K562 (cell line): ENCODE results near the gene ZNF646. TPM values are rescaled to one million over a fixed set of nuclear protein-coding genes. Genes with fewer than 3 reads are reported as not detected.

Experiments used
- AFF4 ChIP-seq: sonication (generic); formaldehyde crosslinking; IDR thresholded peaks from 2 replicates; pipeline ENCODE4 v1.8.0; 2023; ENCODE audit warnings: mild to moderate bottlenecking, missing genetic modification reagents
- ASH1L ChIP-seq: fragments of 450-650 bp; IDR thresholded peaks from 2 replicates; pipeline ENCODE4 v1.6.1; 2018; ENCODE audit warnings: borderline replicate concordance, mild to moderate bottlenecking, low read depth; ENCODE audit not compliant: partially characterized antibody
- ATF1 ChIP-seq, 2 experiments: fragments of 450-650 bp in 1 of 2; IDR thresholded peaks; 2 replicates each; pipeline ENCODE4 v1.6.1; 2016; ENCODE audit warnings: missing compliant biosample characterization in 1 of 2, missing genetic modification characterization in 1 of 2
- BRD9 ChIP-seq: fragments of 450-650 bp; IDR thresholded peaks from 2 replicates; pipeline ENCODE4 v1.6.1; 2018; ENCODE audit warnings: low read depth; ENCODE audit not compliant: partially characterized antibody
- HDAC6 ChIP-seq: IDR thresholded peaks from 2 replicates; pipeline ENCODE4 v1.6.1; 2012; ENCODE audit warnings: low read depth, mild to moderate bottlenecking, control low read depth, inconsistent platforms, low read length, moderate library complexity
- HMBOX1 ChIP-seq: sonication (generic); IDR thresholded peaks from 2 replicates; pipeline ENCODE4 v1.6.1; 2016
- PKNOX1 ChIP-seq: fragments of 450-650 bp; IDR thresholded peaks from 2 replicates; pipeline ENCODE4 v1.6.1; 2016
- POLR2A ChIP-seq: fragments of 450-650 bp; conservative IDR thresholded peaks from 2 replicates; pipeline ENCODE4 v1.6.1; 2016
- PTBP1 ChIP-seq: fragments of 200-400 bp; formaldehyde crosslinking; IDR thresholded peaks from 2 replicates; pipeline ENCODE4 v1.6.1; 2017; ENCODE audit warnings: low read depth, low read length
- RREB1 ChIP-seq: fragments of 250-450 bp; sonication (Bioruptor Pico); IDR thresholded peaks from 2 replicates; pipeline ENCODE4 v1.4.0; 2020
- SREBF2 ChIP-seq: sonication (generic); formaldehyde crosslinking; IDR thresholded peaks from 2 replicates; pipeline ENCODE4 v1.4.0; 2020; ENCODE audit warnings: mild to moderate bottlenecking, missing genetic modification reagents
- XRCC5 ChIP-seq: fragments of 200-400 bp; formaldehyde crosslinking; IDR thresholded peaks from 2 replicates; pipeline ENCODE4 v1.6.1; 2017; ENCODE audit warnings: low read depth, mild to moderate bottlenecking, low read length
- ZFP1 ChIP-seq: fragments of 450-650 bp; formaldehyde crosslinking; IDR thresholded peaks from 2 replicates; pipeline ENCODE4 v1.4.0; 2020; ENCODE audit warnings: mild to moderate bottlenecking, mixed read lengths
- ZNF239 ChIP-seq: fragments of 250-450 bp; sonication (Bioruptor Pico); IDR thresholded peaks from 2 replicates; pipeline ENCODE4 v1.4.0; 2020; ENCODE audit warnings: mild to moderate bottlenecking
- ZNF766 ChIP-seq: fragments of 200-800 bp; sonication (Bioruptor generic); conservative IDR thresholded peaks from 2 replicates; pipeline ENCODE4 v1.6.1; 2016; ENCODE audit warnings: missing genetic modification characterization, missing compliant biosample characterization
- polyA plus RNA-seq, 8 experiments: library from polyadenylated mRNA; depleted of rRNA in 4 of 8; stranded (reverse) in 5 of 8; unstranded in 3 of 8; fragments of >200 nt; fragmentation: Nextera tagmentation in 2 of 8; fragmentation: Illumina TruSeq in 1 of 8; extraction: Ambion mirVana in 2 of 8; extraction: Trizol in 1 of 8; gene quantifications; 2 replicates each; pipeline versions ENCODE4 v1.2.1 to v1.2.3, GENCODE V29; 2011 to 2014; ENCODE audit warnings: inconsistent platforms in 1 of 8, missing spikeins in 1 of 8
- total RNA-seq, 7 experiments: library from RNA; depleted of rRNA in 6 of 7; stranded (reverse); fragments of >200 nt in 6 of 7; fragmentation: Illumina TruSeq in 2 of 7; extraction: Trizol in 2 of 7; gene quantifications; 2 replicates each; pipeline versions ENCODE4 v1.2.1 to v1.2.3, GENCODE V29; 2011 to 2021; ENCODE audit warnings: low replicate concordance in 1 of 7

ZNF646 gene
- total and polyA plus RNA-seq, 9 of the 15 experiments (the other 6 are each of a cell fraction or from before 2014, with no cell fraction given): 0.08 to 20.6 (median 8.0) TPM

- no peak for TF ChIP-seq RREB1 (CRISPR knock-in tag)
- TF ChIP-seq ATF1 (CRISPR knock-in tag; IDR thresholded peaks at IDR 0.05): peak; percentile 48; the same call in 1 of the 2 replicates
- peak; percentile 94 for TF ChIP-seq ATF1 (tag; IDR thresholded peaks at IDR 0.05)
- TF ChIP-seq ASH1L: peak; percentile 58
- no peak for TF ChIP-seq HDAC6
- TF ChIP-seq ZNF239: no peak
- peak; percentile 97 for TF ChIP-seq POLR2A
- TF ChIP-seq ZFP1: no peak
- peak; percentile 89 for TF ChIP-seq PKNOX1
- TF ChIP-seq HMBOX1: no peak
- no peak for TF ChIP-seq AFF4 (CRISPR knock-in tag)
- TF ChIP-seq ZNF766: no peak
- TF ChIP-seq SREBF2: 0 out of 2 replicates have a peak, but pooled peaks have one; percentile 40
- no peak for TF ChIP-seq BRD9
- no peak for TF ChIP-seq PTBP1
- TF ChIP-seq XRCC5: peak; percentile 62
These were observed at the start of gene ZNF646, which contains the start of gene ZNF668 (continued) for GRCh38 chr16:31073970-31074813.
